ENCODE results near the gene GTF2H4.

The GTF2H4 gene

DNA sequence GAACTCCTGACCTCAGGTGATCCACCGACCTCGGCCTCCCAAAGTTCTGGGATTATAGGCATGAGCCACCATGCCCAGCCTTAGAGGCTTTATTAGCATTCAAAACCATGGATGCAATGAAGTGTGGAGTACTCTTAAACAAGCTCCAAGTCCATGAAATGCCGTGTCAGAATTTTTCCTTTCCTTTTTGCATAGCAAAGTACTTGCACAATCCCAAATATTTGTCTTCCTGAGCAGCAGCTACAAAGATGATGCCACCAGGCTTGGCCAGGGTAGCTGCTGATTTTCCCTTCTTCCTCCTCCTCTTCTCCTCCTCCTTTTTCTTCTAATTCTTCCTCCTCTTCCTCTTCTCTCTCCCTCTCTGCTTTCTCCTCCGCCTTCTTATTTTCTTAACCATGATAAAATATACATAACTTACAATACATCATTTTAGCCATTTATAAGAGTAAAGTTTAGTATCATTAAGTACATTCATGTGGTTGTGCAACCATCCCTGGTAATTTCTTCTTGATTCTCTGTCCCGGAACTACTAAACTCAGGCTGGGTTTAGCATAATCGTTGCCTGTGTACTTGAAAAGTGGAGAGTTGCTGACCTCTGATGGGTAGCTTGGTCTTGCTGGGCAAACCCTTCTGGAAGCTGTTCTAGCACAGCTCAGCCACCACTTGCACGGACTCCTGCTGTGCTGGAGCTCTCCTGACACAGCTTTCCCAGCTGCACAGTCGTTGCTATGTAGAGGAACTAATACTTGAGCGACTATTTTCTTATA lies 53.1 kb downstream of the GTF2H4 start:
- DNase-seq = no peak

GRCh38 chr6:30962716-30963115 lies 54.7 kb downstream of the GTF2H4 start:
- DNase-seq = no peak

DNA sequence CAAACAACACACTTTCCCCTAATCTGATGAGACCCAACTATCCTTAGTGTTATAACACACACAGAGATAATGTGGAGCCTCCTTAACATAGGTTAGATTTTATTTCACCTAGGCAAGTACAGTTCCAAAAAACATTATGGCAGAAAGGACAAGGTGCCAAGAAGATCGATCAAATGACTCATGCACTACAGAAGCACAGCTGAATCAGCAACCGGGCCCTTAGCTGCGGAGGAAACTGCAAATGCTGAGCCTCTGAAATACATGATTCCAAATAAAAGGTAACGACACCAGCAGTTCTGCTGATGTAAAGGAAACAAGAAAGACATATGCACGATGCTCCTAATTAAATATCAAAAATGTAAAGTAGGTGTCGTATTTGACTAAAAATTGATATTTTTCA lies 55.6 kb downstream of the GTF2H4 start:
- no peak for DNase-seq
